HepG2 (cell line): ENCODE results near the gene QPCT. TPM values are rescaled to one million over a fixed set of nuclear protein-coding genes. Genes with fewer than 3 reads are reported as not detected.

Source experiments
- KDM4B ChIP-seq: sonication (generic); formaldehyde crosslinking; IDR thresholded peaks from 2 replicates; pipeline ENCODE4 v1.4.0; 2020; ENCODE audit warnings: missing genetic modification reagents
- NCOA2 ChIP-seq: sonication (generic); formaldehyde crosslinking; IDR thresholded peaks from 2 replicates; pipeline ENCODE4 v1.8.0; 2022; ENCODE audit warnings: inconsistent platforms
- PRPF4 ChIP-seq: fragments of 200-400 bp; formaldehyde crosslinking; IDR thresholded peaks from 2 replicates; pipeline ENCODE4 v1.6.1; 2016; ENCODE audit warnings: low read length, low read depth; ENCODE audit not compliant: poor library complexity, severe bottlenecking
- ZNF775 ChIP-seq: sonication (generic); formaldehyde crosslinking; IDR thresholded peaks from 2 replicates; pipeline ENCODE4 v1.4.0; 2020; ENCODE audit warnings: missing genetic modification reagents, mild to moderate bottlenecking, moderate library complexity, borderline replicate concordance
- polyA plus RNA-seq, 8 experiments: library from polyadenylated mRNA; depleted of rRNA in 3 of 8; stranded (reverse) in 7 of 8; unstranded in 1 of 8; fragments of >200 nt; fragmentation: Illumina TruSeq in 4 of 8; extraction: Trizol in 4 of 8; gene quantifications; 2 replicates each; pipeline versions ENCODE4 v1.2.1 to v1.2.3, GENCODE V29; 2011 to 2016; ENCODE audit warnings: low read depth in 4 of 8, missing spikeins in 1 of 8, mixed read lengths in 1 of 8; ENCODE audit not compliant: insufficient read depth in 1 of 8
- total RNA-seq, 5 experiments: library from RNA; depleted of rRNA; stranded (reverse); fragments of >200 nt; fragmentation: Illumina TruSeq; extraction: Trizol; gene quantifications; 2 replicates each; pipeline ENCODE4 v1.2.3, GENCODE V29; 2016; ENCODE audit warnings: low read depth in 1 of 5
- TF ChIP-seq, protein P1 (sequence below): sonication (generic); formaldehyde crosslinking; IDR thresholded peaks from one replicate; pipeline ENCODE4 v1.5.1; 2020; ENCODE audit warnings: mild to moderate bottlenecking, missing genetic modification reagents; ENCODE audit errors: not compliant biosample characterization
- TF ChIP-seq, protein P2 (sequence below): sonication (generic); formaldehyde crosslinking; conservative IDR thresholded peaks from 2 replicates; pipeline ENCODE4 v1.4.0; 2020; ENCODE audit warnings: mild to moderate bottlenecking, missing genetic modification reagents, moderate library complexity
- TF ChIP-seq, protein P3 (sequence below): sonication (generic); formaldehyde crosslinking; IDR thresholded peaks from 2 replicates; pipeline ENCODE4 v1.8.0; 2022; ENCODE audit warnings: mild to moderate bottlenecking, missing genetic modification reagents, moderate library complexity
- TF ChIP-seq, protein P4 (sequence below): IDR thresholded peaks from 2 replicates; pipeline ENCODE4 v1.6.1; 2018; ENCODE audit warnings: missing genetic modification reagents, mild to moderate bottlenecking, missing compliant biosample characterization

Gene QPCT
- total and polyA plus RNA-seq, 2 of the 13 experiments (the other 11 are each of a cell fraction or from before 2014, with no cell fraction given): 0.77 to 1.2 TPM

DNA sequence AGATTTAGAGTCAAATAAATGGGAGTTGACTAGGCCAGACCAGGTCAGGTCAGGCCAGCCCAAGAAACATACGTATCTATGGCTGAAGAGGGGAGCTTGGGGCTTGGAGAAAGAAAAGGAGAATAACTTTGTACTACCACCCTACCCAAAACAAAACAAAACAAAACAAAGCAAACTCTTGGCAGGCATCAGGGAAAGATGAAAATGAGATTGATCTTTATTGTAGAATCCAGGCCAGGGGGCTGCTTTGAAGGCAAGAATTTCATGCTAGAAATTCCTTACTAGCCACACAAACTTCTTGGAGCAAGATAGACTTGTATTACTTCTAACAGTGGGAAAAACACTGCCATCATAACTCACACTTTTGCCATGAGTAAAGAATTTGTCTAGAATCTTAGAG is 26.2 kb downstream of the QPCT start (continued):
- TF ChIP-seq, protein P1, sequence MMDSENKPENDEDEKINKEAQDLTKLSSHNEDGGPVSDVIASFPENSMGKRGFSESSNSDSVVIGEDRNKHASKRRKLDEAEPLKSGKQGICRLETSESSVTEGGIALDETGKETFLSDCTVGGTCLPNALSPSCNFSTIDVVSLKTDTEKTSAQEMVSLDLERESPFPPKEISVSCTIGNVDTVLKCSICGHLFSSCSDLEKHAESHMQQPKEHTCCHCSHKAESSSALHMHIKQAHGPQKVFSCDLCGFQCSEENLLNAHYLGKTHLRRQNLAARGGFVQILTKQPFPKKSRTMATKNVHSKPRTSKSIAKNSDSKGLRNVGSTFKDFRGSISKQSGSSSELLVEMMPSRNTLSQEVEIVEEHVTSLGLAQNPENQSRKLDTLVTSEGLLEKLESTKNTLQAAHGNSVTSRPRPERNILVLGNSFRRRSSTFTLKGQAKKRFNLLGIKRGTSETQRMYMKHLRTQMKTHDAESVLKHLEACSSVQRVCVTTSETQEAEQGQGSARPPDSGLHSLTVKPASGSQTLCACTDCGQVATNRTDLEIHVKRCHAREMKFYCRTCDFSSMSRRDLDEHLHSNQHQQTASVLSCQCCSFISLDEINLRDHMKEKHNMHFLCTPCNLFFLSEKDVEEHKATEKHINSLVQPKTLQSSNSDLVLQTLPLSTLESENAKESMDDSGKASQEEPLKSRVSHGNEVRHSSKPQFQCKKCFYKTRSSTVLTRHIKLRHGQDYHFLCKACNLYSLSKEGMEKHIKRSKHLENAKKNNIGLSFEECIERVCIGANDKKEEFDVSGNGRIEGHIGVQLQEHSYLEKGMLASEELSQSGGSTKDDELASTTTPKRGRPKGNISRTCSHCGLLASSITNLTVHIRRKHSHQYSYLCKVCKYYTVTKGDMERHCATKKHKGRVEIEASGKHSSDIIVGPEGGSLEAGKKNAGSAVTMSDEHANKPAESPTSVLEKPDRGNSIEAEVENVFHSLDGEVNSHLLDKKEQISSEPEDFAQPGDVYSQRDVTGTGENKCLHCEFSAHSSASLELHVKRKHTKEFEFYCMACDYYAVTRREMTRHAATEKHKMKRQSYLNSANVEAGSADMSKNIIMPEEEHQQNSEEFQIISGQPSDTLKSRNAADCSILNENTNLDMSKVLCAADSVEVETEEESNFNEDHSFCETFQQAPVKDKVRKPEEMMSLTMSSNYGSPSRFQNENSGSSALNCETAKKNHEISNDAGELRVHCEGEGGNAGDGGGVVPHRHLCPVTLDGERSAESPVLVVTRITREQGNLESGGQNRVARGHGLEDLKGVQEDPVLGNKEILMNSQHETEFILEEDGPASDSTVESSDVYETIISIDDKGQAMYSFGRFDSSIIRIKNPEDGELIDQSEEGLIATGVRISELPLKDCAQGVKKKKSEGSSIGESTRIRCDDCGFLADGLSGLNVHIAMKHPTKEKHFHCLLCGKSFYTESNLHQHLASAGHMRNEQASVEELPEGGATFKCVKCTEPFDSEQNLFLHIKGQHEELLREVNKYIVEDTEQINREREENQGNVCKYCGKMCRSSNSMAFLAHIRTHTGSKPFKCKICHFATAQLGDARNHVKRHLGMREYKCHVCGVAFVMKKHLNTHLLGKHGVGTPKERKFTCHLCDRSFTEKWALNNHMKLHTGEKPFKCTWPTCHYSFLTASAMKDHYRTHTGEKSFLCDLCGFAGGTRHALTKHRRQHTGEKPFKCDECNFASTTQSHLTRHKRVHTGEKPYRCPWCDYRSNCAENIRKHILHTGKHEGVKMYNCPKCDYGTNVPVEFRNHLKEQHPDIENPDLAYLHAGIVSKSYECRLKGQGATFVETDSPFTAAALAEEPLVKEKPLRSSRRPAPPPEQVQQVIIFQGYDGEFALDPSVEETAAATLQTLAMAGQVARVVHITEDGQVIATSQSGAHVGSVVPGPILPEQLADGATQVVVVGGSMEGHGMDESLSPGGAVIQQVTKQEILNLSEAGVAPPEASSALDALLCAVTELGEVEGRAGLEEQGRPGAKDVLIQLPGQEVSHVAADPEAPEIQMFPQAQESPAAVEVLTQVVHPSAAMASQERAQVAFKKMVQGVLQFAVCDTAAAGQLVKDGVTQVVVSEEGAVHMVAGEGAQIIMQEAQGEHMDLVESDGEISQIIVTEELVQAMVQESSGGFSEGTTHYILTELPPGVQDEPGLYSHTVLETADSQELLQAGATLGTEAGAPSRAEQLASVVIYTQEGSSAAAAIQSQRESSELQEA (CRISPR knock-in tag): no peak
- TF ChIP-seq KDM4B (CRISPR knock-in tag) (no peak), ZNF775 (CRISPR knock-in tag) (no peak), PRPF4 (no peak), NCOA2 (no peak)
- TF ChIP-seq, protein P2, sequence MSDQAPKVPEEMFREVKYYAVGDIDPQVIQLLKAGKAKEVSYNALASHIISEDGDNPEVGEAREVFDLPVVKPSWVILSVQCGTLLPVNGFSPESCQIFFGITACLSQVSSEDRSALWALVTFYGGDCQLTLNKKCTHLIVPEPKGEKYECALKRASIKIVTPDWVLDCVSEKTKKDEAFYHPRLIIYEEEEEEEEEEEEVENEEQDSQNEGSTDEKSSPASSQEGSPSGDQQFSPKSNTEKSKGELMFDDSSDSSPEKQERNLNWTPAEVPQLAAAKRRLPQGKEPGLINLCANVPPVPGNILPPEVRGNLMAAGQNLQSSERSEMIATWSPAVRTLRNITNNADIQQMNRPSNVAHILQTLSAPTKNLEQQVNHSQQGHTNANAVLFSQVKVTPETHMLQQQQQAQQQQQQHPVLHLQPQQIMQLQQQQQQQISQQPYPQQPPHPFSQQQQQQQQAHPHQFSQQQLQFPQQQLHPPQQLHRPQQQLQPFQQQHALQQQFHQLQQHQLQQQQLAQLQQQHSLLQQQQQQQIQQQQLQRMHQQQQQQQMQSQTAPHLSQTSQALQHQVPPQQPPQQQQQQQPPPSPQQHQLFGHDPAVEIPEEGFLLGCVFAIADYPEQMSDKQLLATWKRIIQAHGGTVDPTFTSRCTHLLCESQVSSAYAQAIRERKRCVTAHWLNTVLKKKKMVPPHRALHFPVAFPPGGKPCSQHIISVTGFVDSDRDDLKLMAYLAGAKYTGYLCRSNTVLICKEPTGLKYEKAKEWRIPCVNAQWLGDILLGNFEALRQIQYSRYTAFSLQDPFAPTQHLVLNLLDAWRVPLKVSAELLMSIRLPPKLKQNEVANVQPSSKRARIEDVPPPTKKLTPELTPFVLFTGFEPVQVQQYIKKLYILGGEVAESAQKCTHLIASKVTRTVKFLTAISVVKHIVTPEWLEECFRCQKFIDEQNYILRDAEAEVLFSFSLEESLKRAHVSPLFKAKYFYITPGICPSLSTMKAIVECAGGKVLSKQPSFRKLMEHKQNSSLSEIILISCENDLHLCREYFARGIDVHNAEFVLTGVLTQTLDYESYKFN (CRISPR knock-in tag): no peak
- TF ChIP-seq, protein P3, sequence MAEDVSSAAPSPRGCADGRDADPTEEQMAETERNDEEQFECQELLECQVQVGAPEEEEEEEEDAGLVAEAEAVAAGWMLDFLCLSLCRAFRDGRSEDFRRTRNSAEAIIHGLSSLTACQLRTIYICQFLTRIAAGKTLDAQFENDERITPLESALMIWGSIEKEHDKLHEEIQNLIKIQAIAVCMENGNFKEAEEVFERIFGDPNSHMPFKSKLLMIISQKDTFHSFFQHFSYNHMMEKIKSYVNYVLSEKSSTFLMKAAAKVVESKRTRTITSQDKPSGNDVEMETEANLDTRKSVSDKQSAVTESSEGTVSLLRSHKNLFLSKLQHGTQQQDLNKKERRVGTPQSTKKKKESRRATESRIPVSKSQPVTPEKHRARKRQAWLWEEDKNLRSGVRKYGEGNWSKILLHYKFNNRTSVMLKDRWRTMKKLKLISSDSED: no peak
- TF ChIP-seq, protein P4, sequence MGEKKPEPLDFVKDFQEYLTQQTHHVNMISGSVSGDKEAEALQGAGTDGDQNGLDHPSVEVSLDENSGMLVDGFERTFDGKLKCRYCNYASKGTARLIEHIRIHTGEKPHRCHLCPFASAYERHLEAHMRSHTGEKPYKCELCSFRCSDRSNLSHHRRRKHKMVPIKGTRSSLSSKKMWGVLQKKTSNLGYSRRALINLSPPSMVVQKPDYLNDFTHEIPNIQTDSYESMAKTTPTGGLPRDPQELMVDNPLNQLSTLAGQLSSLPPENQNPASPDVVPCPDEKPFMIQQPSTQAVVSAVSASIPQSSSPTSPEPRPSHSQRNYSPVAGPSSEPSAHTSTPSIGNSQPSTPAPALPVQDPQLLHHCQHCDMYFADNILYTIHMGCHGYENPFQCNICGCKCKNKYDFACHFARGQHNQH (CRISPR knock-in tag): no peak
- TF ChIP-seq, all 625 proteins: peak for 0
